ENCODE data around the gene LEFTY2.

DNA sequence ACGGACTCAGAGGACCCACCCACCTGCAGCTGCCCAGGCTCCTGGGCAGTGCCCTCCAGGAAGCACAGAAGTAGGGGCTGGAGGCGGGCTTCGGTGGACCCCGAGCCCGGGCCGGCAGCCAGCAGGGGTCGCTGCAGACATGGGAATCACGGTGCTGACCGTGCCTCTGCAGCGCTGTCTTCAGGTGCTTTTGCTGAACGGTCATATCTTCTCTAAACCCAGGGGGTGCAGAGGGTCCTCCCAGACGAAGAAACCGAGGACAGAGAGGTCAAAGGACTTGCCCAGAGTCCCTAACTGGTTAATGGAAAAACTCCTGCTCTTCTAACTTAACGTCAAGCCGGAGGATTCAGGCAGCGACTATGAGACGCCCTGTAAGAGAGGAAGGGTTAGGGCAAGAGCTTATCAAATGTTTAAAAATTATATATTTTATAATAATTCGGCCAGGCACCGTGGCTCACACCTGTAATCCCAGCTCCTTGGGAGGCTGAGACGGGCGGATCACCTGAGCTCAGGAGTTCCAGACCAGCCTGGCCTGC is 21.5 kb upstream of the LEFTY2 start:
- TF ChIP-seq CTCF (tag by site-specific recombination; IDR thresholded peaks at IDR 0.05) = peak; percentile 84
- TF ChIP-seq, protein P1, sequence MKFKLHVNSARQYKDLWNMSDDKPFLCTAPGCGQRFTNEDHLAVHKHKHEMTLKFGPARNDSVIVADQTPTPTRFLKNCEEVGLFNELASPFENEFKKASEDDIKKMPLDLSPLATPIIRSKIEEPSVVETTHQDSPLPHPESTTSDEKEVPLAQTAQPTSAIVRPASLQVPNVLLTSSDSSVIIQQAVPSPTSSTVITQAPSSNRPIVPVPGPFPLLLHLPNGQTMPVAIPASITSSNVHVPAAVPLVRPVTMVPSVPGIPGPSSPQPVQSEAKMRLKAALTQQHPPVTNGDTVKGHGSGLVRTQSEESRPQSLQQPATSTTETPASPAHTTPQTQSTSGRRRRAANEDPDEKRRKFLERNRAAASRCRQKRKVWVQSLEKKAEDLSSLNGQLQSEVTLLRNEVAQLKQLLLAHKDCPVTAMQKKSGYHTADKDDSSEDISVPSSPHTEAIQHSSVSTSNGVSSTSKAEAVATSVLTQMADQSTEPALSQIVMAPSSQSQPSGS (tag by site-specific recombination; IDR thresholded peaks at IDR 0.05; ENCODE audit: low read depth) = no peak
- no peak for TF ChIP-seq ZNF140 (tag by site-specific recombination; IDR thresholded peaks at IDR 0.05)
- no peak for TF ChIP-seq ZNF211 (tag by site-specific recombination; IDR thresholded peaks at IDR 0.05; ENCODE audit: low read depth)
- no peak; the same call in 1 of the 2 replicates for TF ChIP-seq ZNF654 (tag by site-specific recombination; IDR thresholded peaks at IDR 0.05; ENCODE audit: low read depth)
- TF ChIP-seq ZNF776 (tag by site-specific recombination; IDR thresholded peaks at IDR 0.05; ENCODE audit: borderline replicate concordance) = no peak
- TF ChIP-seq ZNF792 (tag by site-specific recombination; IDR thresholded peaks at IDR 0.05) = no peak
- TF ChIP-seq SP7 (tag by site-specific recombination; IDR thresholded peaks at IDR 0.05) = no peak
- TF ChIP-seq ZNF513 (tag by site-specific recombination; IDR thresholded peaks at IDR 0.05) = no peak
- TF ChIP-seq, protein P2, sequence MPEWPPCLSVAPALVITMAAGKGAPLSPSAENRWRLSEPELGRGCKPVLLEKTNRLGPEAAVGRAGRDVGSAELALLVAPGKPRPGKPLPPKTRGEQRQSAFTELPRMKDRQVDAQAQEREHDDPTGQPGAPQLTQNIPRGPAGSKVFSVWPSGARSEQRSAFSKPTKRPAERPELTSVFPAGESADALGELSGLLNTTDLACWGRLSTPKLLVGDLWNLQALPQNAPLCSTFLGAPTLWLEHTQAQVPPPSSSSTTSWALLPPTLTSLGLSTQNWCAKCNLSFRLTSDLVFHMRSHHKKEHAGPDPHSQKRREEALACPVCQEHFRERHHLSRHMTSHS (tag by site-specific recombination; IDR thresholded peaks at IDR 0.05) = no peak
- no peak for TF ChIP-seq ZNF76 (tag by site-specific recombination; IDR thresholded peaks at IDR 0.05; ENCODE audit: borderline replicate concordance, low read depth)

Data from HEK293 (cell line).